ENCODE data around the gene AKT1S1. TPM values are rescaled to one million over a fixed set of nuclear protein-coding genes. Genes with fewer than 3 reads are reported as not detected.

Gene AKT1S1
- total RNA-seq, 1 experiment from 2014 or later: 81.5 TPM

- Histone ChIP-seq H3K27me3 (replicated peaks; ENCODE audit: insufficient read depth, low read depth, low read length, poor library complexity) (no peaks in the 10 kb centered on the region), H3K9me3 (ENCODE audit: low read depth, low read length, poor library complexity, severe bottlenecking) (no peaks in the 10 kb centered on the region), H3K4me1 (ENCODE audit: insufficient read depth, low read length, poor library complexity, severe bottlenecking) (peaks cover 14% of the 10 kb centered on the region), H3K4me3 (ENCODE audit: low read depth, low read length, poor library complexity, severe bottlenecking) (no peak overlapping the region), H3K27ac (ENCODE audit: low read depth, low read length, poor library complexity, severe bottlenecking) (no peak overlapping the region), H3K36me3 (ENCODE audit: insufficient read depth, low read length, poor library complexity, severe bottlenecking) (peaks cover 55% of the 10 kb centered on the region)
- DNase-seq (ENCODE audit: low spot score): no peak
- TF ChIP-seq EZH2 (IDR thresholded peaks at IDR 0.05; ENCODE audit: borderline replicate concordance, low read depth, low read length, poor library complexity, severe bottlenecking) (no peak), CTCF (conservative IDR thresholded peaks at IDR 0.05; ENCODE audit: low read depth, low read length) (no peak)
- intact Hi-C loops (cut with micrococcal nuclease; ENCODE audit: unreplicated experiment): no loop called here
- POLR2A ChIA-PET (ENCODE audit: low non-redundant PET): no interaction called here
- CTCF ChIA-PET: no interaction called here
- BruUV-seq (replicated peaks): no TSS peak
Observed at GRCh38 chr19:49855277-49855675, 21.9 kb downstream of the AKT1S1 start.

GRCh38 chr19:49854378-49855263 is 22.5 kb downstream of the AKT1S1 start:
- DNase-seq (ENCODE audit: low spot score): no peak
- Histone ChIP-seq H3K4me1 (ENCODE audit: insufficient read depth, low read length, poor library complexity, severe bottlenecking) (peaks cover 19% of the 10 kb centered on the region), H3K4me3 (ENCODE audit: low read depth, low read length, poor library complexity, severe bottlenecking) (no peak overlapping the region), H3K27me3 (replicated peaks; ENCODE audit: insufficient read depth, low read depth, low read length, poor library complexity) (no peaks in the 10 kb centered on the region), H3K27ac (ENCODE audit: low read depth, low read length, poor library complexity, severe bottlenecking) (no peak overlapping the region), H3K36me3 (ENCODE audit: insufficient read depth, low read length, poor library complexity, severe bottlenecking) (peaks cover 48% of the 10 kb centered on the region), H3K9me3 (ENCODE audit: low read depth, low read length, poor library complexity, severe bottlenecking) (peaks cover under 1% of the 10 kb centered on the region)
- TF ChIP-seq EZH2 (IDR thresholded peaks at IDR 0.05; ENCODE audit: borderline replicate concordance, low read depth, low read length, poor library complexity, severe bottlenecking): no peak
- no peak for TF ChIP-seq CTCF (conservative IDR thresholded peaks at IDR 0.05; ENCODE audit: low read depth, low read length)
- BruUV-seq (replicated peaks): no TSS peak
- ChIA-PET CTCF (interaction anchor here (0.9 kb wide), 1 partner anchor 13 kb away, joined by 3 read pairs; the partner anchor contains the start of gene PNKP), POLR2A (ENCODE audit: low non-redundant PET) (no interaction called here)
- intact Hi-C loops (cut with micrococcal nuclease; ENCODE audit: unreplicated experiment): loop anchor here (5.0 kb wide), 1 partner anchor 357 kb away; the partner anchor contains the start of gene RPS11

- no TSS peak for BruUV-seq (replicated peaks)
- CTCF ChIA-PET: interaction anchor here (0.9 kb wide), 1 partner anchor 14 kb away, joined by 3 read pairs; the partner anchor contains the start of gene PNKP
- Histone ChIP-seq H3K4me1 (ENCODE audit: insufficient read depth, low read length, poor library complexity, severe bottlenecking) (peaks cover 19% of the 10 kb centered on the region), H3K36me3 (ENCODE audit: insufficient read depth, low read length, poor library complexity, severe bottlenecking) (peaks cover 48% of the 10 kb centered on the region), H3K9me3 (ENCODE audit: low read depth, low read length, poor library complexity, severe bottlenecking) (peaks cover 7% of the 10 kb centered on the region), H3K27me3 (replicated peaks; ENCODE audit: insufficient read depth, low read depth, low read length, poor library complexity) (no peaks in the 10 kb centered on the region), H3K4me3 (ENCODE audit: low read depth, low read length, poor library complexity, severe bottlenecking) (no peak overlapping the region), H3K27ac (ENCODE audit: low read depth, low read length, poor library complexity, severe bottlenecking) (peak overlapping the region; percentile 32)
- no peak for DNase-seq (ENCODE audit: low spot score)
- intact Hi-C loops (cut with micrococcal nuclease; ENCODE audit: unreplicated experiment): loop anchor here (5.0 kb wide), 1 partner anchor 357 kb away; the partner anchor contains the start of gene RPS11
- POLR2A ChIA-PET (ENCODE audit: low non-redundant PET): no interaction called here
- TF ChIP-seq EZH2 (IDR thresholded peaks at IDR 0.05; ENCODE audit: borderline replicate concordance, low read depth, low read length, poor library complexity, severe bottlenecking) (no peak), CTCF (conservative IDR thresholded peaks at IDR 0.05; ENCODE audit: low read depth, low read length) (no peak)
Observed at GRCh38 chr19:49853852-49854377, 23.2 kb downstream of the AKT1S1 start.
